Astrocyte of the spinal cord (primary cell): ENCODE data around the gene NPAS3.

Experiments used
- DNase-seq: peaks from one replicate; pipeline ENCODE4 v3.0.0; 2011; ENCODE audit warnings: low read depth, low spot score
- H3K4me3 ChIP-seq: 2 replicates; pipeline ENCODE4 v1.5.1; 2011; ENCODE audit warnings: low read depth, mild to moderate bottlenecking, low read length, moderate library complexity
- CTCF ChIP-seq: IDR thresholded peaks from 2 replicates; pipeline ENCODE4 v1.5.1; 2012; ENCODE audit warnings: low read depth, mild to moderate bottlenecking, low read length, inconsistent platforms
- in situ Hi-C: cut with HindIII; loops from 2 replicates; pipeline ENCODE4 v1.10.0; 2017; ENCODE audit warnings: low sequenced_read_pairs

The NPAS3 gene

GRCh38 chr14:32939254-32940065, 781 bp downstream of the NPAS3 start:
- in situ Hi-C loops, result no loop called here
- DNase-seq, result peak; percentile 81
- H3K4me3 ChIP-seq, result peak overlapping the region; percentile 59
- no peak for TF ChIP-seq CTCF

- peak; percentile 62 for DNase-seq
- in situ Hi-C loops, result no loop called here
- no peak for TF ChIP-seq CTCF
- H3K4me3 ChIP-seq, result peak overlapping the region; percentile 59
These were observed 1.5 kb downstream of the NPAS3 start for GRCh38 chr14:32940066-32940651.

- no peak overlapping the region for H3K4me3 ChIP-seq
- in situ Hi-C loops, result no loop called here
- no peak for TF ChIP-seq CTCF
- no peak for DNase-seq
These were observed 2.3 kb downstream of the NPAS3 start for GRCh38 chr14:32940711-32941667.

- no peak for TF ChIP-seq CTCF
- in situ Hi-C loops, result no loop called here
These were observed 3.0 kb downstream of the NPAS3 start for GRCh38 chr14:32941668-32942065.

GRCh38 chr14:32947081-32947480, 8.4 kb downstream of the NPAS3 start:
- DNase-seq, result no peak
- TF ChIP-seq CTCF, result no peak
- H3K4me3 ChIP-seq, result no peak overlapping the region
- in situ Hi-C loops, result no loop called here

More at GRCh38 chr14:32941668-32942065, 3.0 kb downstream of the NPAS3 start:
- DNase-seq, result no peak
- H3K4me3 ChIP-seq, result no peak overlapping the region

GRCh38 chr14:32947792-32948191, 9.1 kb downstream of the NPAS3 start:
- TF ChIP-seq CTCF, result no peak
- DNase-seq, result no peak
- in situ Hi-C loops, result no loop called here
- no peak overlapping the region for H3K4me3 ChIP-seq
